NB4 (cell line): ENCODE data around the gene ALS2CL.

ENCODE experiments used
- MYC ChIP-seq: IDR thresholded peaks from 2 replicates; pipeline ENCODE4 v1.6.1; 2011; ENCODE audit warnings: low read depth, low read length
- POLR2A ChIP-seq: IDR thresholded peaks from 2 replicates; pipeline ENCODE4 v1.6.1; 2011; ENCODE audit warnings: mild to moderate bottlenecking; ENCODE audit not compliant: insufficient read length; ENCODE audit errors: extremely low read depth
- TF ChIP-seq, protein P1 (sequence below): IDR thresholded peaks from one replicate; pipeline ENCODE4 v1.5.1; 2012; ENCODE audit warnings: low read depth, low read length
- TF ChIP-seq, protein P2 (sequence below): IDR thresholded peaks from 2 replicates; pipeline ENCODE4 v1.6.1; 2011; ENCODE audit warnings: low read depth, low read length

- TF ChIP-seq, protein P1, sequence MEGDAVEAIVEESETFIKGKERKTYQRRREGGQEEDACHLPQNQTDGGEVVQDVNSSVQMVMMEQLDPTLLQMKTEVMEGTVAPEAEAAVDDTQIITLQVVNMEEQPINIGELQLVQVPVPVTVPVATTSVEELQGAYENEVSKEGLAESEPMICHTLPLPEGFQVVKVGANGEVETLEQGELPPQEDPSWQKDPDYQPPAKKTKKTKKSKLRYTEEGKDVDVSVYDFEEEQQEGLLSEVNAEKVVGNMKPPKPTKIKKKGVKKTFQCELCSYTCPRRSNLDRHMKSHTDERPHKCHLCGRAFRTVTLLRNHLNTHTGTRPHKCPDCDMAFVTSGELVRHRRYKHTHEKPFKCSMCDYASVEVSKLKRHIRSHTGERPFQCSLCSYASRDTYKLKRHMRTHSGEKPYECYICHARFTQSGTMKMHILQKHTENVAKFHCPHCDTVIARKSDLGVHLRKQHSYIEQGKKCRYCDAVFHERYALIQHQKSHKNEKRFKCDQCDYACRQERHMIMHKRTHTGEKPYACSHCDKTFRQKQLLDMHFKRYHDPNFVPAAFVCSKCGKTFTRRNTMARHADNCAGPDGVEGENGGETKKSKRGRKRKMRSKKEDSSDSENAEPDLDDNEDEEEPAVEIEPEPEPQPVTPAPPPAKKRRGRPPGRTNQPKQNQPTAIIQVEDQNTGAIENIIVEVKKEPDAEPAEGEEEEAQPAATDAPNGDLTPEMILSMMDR, result no peak
- TF ChIP-seq POLR2A, result no peak
- TF ChIP-seq, protein P2, sequence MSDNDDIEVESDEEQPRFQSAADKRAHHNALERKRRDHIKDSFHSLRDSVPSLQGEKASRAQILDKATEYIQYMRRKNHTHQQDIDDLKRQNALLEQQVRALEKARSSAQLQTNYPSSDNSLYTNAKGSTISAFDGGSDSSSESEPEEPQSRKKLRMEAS, result no peak
- TF ChIP-seq MYC, result no peak
Observed at GRCh38 chr3:46624533-46624932, 68.9 kb downstream of the ALS2CL start.
